ENCODE data around the gene PBX1. TPM values are rescaled to one million over a fixed set of nuclear protein-coding genes. Genes with fewer than 3 reads are reported as not detected.

Gene PBX1
- total RNA-seq, 1 experiment from 2014 or later, result 18.5 TPM

DNA sequence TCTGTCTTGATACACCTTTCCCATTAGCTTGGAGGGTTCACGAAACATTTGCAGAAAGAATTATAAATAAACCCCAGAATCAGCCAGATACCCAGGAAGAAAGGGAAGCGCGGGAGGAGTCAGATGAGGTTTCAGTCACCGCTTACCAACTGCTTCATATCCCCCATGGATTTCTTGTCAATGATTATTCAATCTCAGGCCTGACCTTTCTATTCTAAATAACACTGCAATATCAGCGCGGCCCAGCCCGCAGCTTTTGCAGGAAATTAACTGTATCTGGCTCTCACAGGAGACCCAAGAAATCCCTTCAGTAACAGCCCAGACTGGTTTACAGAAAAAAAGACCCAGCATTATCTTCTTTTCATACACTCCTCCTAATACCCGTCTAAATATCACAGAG is 308.6 kb downstream of the PBX1 start:
- Histone ChIP-seq H3K27ac (no peak overlapping the region), H3K9me3 (replicated peaks) (no peaks in the 10 kb centered on the region; the same call in 1 of the 2 replicates), H3K4me1 (replicated peaks) (no peaks in the 10 kb centered on the region), H3K27me3 (replicated peaks) (no peaks in the 10 kb centered on the region), H3K36me3 (no peaks in the 10 kb centered on the region), H3K4me3 (no peak overlapping the region)
- DNase-seq (ENCODE audit: low read depth in 1 of 2, low spot score in 2 of 2), result no peak

DNA sequence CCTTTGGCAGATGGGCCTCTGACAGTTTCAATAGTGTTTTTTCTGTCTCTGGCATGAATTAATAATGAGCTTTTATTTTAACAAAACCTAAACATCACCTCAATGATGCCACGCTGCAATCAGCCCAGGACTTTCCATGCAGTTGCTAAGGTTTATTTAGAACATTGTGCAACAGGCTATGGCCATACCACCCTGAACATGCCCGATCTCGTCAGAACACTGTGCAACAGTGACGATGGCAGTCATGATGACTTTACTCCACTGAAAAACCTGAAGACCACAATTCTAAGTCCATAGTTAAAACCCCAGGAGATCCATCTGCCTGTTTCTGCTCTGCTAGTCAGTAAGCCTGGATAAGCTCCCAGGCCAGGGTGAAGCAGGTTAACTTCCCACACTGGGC is 310.0 kb downstream of the PBX1 start:
- Histone ChIP-seq H3K36me3 (no peaks in the 10 kb centered on the region), H3K27me3 (replicated peaks) (no peaks in the 10 kb centered on the region), H3K27ac (no peak overlapping the region), H3K9me3 (replicated peaks) (no peaks in the 10 kb centered on the region; the same call in 1 of the 2 replicates), H3K4me3 (no peak overlapping the region), H3K4me1 (replicated peaks) (no peaks in the 10 kb centered on the region)
- DNase-seq (ENCODE audit: low read depth in 1 of 2, low spot score in 2 of 2), result no peak

DNA sequence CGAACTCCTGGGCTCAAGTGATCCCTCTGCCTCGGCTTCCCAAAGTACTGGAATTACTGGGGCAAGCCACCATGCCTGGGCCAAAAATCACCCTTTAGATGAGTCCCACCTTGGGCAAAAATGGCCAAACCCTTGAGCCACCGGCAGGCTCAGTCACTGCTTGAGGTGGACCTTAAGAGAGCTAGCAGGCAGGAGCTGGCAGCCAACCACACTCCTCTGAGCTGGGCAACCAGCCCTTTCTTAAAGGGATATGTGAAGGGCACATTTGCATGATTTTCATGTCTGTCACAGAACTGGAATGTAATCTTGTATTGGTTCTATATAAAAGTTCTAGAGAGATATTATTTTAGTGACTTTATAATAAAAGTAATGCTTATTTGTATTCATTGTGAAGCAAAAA is 316.5 kb downstream of the PBX1 start:
- Histone ChIP-seq H3K4me1 (replicated peaks) (no peaks in the 10 kb centered on the region), H3K4me3 (no peak overlapping the region), H3K27ac (no peak overlapping the region), H3K36me3 (no peaks in the 10 kb centered on the region), H3K27me3 (replicated peaks) (no peaks in the 10 kb centered on the region), H3K9me3 (replicated peaks) (no peaks in the 10 kb centered on the region; the same call in 1 of the 2 replicates)
- DNase-seq (ENCODE audit: low read depth in 1 of 2, low spot score in 2 of 2), result no peak

DNA sequence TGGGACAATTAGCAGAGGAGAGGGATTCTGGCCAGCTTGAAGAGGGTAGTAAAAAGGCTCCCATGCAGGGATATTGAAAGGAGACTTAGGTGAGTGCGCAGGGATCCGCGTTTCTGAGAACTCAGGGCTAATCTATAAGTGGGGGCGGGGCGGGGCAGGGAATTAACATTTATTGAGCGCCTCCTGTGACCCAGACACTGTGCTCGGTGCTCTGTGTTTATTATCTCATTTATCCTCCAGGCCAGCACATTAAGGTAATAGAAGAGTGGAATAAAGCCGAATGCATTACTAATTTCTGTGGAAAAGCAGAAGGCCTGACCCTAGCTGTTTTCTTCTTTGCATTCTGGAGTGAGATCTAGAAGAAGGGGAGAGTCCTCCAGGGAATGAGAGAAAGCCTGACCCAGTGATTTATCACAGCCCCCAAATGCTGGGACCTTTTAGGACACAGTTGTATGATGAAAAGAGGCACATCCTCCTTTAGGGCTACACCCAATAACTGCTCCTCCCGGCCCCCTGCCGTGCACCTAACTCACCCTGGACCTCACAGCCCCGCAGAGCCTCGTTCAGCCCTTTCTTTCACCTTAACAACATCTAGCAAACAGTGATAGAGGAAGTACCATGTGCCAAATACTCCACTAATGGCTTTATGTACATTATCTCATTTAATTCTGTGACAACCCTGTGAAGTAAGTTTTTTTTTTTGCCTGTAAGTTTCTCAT is 317.6 kb downstream of the PBX1 start:
- Histone ChIP-seq H3K27ac (no peak overlapping the region), H3K9me3 (replicated peaks) (no peaks in the 10 kb centered on the region; the same call in 1 of the 2 replicates), H3K4me1 (replicated peaks) (no peaks in the 10 kb centered on the region), H3K4me3 (no peak overlapping the region), H3K36me3 (no peaks in the 10 kb centered on the region), H3K27me3 (replicated peaks) (no peaks in the 10 kb centered on the region)
- no peak for DNase-seq (ENCODE audit: low read depth in 1 of 2, low spot score in 2 of 2)

DNA sequence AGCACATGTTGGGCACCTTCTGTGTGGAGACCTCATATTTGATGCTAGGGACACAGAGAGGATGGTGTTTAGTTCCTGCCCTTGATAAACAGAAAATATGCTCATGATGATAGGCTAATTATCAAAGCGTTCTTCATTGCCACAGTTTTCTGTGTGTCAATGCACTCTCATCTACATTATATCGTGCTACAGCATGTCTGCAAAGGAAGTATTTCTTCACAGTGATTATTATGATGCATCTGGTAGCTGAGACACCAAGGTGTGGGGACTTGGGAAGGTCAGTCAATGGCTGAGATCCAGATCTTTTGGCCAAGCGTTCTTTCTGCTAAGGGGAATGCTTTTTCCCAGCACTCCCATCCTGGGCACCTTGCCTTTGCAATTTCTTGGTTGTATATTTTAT is 321.2 kb downstream of the PBX1 start:
- no peaks in the 10 kb centered on the region for H3K36me3 ChIP-seq
- H3K9me3 ChIP-seq (replicated peaks), result no peaks in the 10 kb centered on the region
- H3K4me1 ChIP-seq (replicated peaks), result no peaks in the 10 kb centered on the region
- DNase-seq (ENCODE audit: low read depth in 1 of 2, low spot score in 2 of 2), result no peak
- H3K27ac ChIP-seq, result no peak overlapping the region
- no peaks in the 10 kb centered on the region for H3K27me3 ChIP-seq (replicated peaks)
- no peak overlapping the region for H3K4me3 ChIP-seq

DNA sequence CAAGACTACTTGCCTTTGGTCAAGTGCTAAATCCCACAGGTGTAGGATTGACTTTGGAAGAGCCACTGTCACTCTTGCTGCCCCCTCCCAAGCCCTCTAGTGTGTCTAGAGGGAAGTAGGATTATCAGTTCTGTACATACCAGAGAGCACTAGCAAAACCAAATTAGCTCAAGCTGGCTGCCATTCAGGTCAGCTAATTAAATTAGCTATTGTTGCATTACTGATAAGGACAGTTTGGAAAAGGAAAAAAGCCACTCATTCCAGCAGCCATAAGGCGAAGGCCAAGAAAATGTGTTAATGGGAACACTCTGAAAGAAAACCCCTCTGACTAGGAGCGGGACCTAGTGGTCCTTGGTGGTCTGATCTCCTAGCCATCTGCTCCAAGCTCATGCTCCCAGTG is 321.7 kb downstream of the PBX1 start:
- H3K4me1 ChIP-seq (replicated peaks), result no peaks in the 10 kb centered on the region
- no peaks in the 10 kb centered on the region for H3K9me3 ChIP-seq (replicated peaks)
- H3K36me3 ChIP-seq, result no peaks in the 10 kb centered on the region
- H3K27me3 ChIP-seq (replicated peaks), result no peaks in the 10 kb centered on the region
- H3K27ac ChIP-seq, result no peak overlapping the region
- H3K4me3 ChIP-seq, result no peak overlapping the region
- DNase-seq (ENCODE audit: low read depth in 1 of 2, low spot score in 2 of 2), result no peak

DNA sequence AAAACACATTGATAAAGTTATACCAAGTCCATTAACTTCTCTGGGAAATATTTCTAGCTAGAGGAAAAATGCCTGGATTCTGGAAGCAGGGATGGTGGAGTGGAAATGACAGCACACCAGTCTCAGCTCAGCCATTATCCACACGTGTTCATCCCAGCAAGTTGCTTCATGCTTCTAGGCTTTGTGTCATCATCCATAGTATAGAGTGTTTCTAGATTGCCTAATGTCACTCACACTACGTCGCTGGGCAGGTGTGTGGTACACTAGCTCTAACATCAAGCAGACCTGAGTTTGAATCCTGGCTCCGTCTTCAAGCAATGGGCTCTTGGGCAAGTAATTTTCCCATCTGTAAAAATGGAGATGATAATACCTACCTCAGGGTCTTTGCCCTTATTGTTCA is 326.3 kb downstream of the PBX1 start:
- H3K4me1 ChIP-seq (replicated peaks), result no peaks in the 10 kb centered on the region
- no peaks in the 10 kb centered on the region for H3K27me3 ChIP-seq (replicated peaks)
- no peak overlapping the region for H3K27ac ChIP-seq
- no peaks in the 10 kb centered on the region for H3K36me3 ChIP-seq
- no peaks in the 10 kb centered on the region for H3K9me3 ChIP-seq (replicated peaks)
- DNase-seq (ENCODE audit: low read depth in 1 of 2, low spot score in 2 of 2), result no peak
- no peak overlapping the region for H3K4me3 ChIP-seq

DNA sequence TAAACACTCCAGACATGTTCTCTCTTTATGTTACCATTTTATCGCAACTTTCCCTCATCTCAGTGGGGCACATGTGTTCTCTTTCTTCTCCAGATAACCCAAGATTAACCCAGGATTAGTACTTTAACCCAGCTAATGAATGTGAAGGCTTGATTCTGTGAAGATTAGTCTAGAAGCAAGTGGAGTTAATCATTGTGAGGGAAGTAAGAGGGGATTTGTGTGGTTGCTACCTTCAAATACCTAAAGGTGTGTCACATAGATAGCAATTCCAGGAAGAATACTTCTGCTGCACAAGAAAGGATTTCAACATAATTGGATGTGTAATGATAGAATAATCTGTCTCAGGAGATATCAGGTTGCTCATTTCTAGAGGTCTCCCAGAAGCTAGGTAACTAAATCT is 327.1 kb downstream of the PBX1 start:
- no peak for DNase-seq (ENCODE audit: low read depth in 1 of 2, low spot score in 2 of 2)
- Histone ChIP-seq H3K9me3 (replicated peaks) (no peaks in the 10 kb centered on the region), H3K4me3 (no peak overlapping the region), H3K27ac (no peak overlapping the region), H3K36me3 (no peaks in the 10 kb centered on the region), H3K4me1 (replicated peaks) (no peaks in the 10 kb centered on the region), H3K27me3 (replicated peaks) (no peaks in the 10 kb centered on the region)

DNA sequence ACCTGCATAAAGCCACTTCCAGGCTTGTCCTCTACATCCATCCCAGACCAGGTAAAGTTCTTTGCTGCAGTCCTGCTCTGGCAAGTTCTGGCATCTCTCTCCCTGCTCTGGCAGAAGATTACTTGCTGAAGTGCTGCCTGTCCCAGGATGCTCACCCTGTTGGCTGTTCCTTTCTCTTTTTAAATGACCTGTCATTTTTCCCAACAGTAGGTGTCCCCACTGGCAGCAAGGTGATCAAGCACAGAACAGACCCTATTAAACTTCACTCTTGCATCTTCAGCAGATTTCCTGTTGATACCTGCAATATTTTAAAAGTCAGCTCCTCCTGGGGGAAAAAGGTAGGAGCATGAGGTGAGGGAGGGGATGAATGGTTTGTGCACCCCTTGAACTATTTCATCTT is 332.6 kb downstream of the PBX1 start:
- Histone ChIP-seq H3K27ac (no peak overlapping the region), H3K9me3 (replicated peaks) (no peaks in the 10 kb centered on the region), H3K4me3 (no peak overlapping the region), H3K27me3 (replicated peaks) (no peaks in the 10 kb centered on the region), H3K36me3 (no peaks in the 10 kb centered on the region), H3K4me1 (replicated peaks) (no peaks in the 10 kb centered on the region)
- DNase-seq (ENCODE audit: low read depth in 1 of 2, low spot score in 2 of 2), result no peak

DNA sequence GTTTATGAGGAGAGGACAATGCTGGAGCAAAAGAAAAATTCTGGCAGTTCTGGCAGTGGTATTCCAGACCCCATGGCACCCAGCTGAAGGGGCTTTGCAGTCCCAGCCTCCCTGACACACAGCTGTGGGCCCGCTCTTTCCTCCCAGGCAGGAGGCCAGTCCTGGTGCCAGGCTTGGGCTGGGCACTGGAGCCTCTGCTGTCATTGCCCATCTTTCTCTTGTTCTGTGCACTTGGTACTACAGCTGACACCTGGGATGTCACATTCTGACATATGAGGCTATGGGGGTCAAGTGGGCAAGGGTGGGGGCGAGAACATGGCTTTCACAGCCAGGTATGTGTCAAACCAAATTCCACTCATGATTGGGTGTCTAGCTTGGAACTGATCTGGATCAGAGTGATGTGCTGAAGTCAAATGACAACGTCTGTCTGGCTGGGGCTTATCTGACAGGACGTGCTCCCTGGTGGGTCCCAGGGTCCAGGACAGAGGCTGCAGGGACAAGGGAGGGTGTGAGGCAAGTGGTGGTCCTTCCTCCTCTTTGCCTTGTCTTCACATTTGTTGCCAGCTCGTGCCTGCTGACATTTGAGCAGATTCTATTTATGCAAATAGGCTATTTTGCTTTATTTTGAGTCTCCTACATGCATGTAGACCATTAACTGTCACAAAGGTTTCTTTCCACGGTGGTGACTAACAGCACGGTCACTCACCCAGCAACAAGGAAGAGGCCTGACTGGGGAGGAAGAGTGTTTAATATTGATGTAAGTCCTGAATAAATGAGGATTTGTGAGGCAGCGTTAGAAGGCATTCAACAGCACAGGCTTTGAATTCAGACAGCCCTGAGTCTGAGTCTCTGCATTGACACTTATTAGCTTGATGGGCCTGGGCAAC is 336.3 kb downstream of the PBX1 start:
- no peak for DNase-seq (ENCODE audit: low read depth in 1 of 2, low spot score in 2 of 2)
- H3K4me3 ChIP-seq, result no peak overlapping the region

DNA sequence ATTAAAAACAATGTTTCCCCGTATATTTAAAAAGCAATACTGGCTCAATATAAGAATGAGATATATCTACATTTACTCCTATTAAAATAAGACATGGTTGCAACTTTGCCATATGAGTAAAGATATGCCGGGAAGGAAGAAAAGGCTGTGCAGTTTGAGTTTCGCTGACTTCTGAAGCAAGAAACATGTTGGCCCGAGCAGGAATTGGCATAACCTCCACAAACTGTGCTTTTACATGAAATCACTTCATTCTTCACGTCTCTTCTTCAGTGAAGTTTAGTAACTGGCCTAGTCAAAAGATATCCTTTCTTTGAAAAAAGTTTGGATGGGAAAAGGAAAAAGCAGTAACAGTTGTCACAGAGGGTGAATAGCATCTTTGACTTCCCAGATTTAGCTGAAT is 342.0 kb downstream of the PBX1 start:
- DNase-seq (ENCODE audit: low read depth in 1 of 2, low spot score in 2 of 2), result no peak
- Histone ChIP-seq H3K36me3 (no peaks in the 10 kb centered on the region), H3K27ac (no peak overlapping the region), H3K4me3 (no peak overlapping the region), H3K4me1 (replicated peaks) (no peaks in the 10 kb centered on the region), H3K9me3 (replicated peaks) (no peaks in the 10 kb centered on the region), H3K27me3 (replicated peaks) (no peaks in the 10 kb centered on the region)

More for the DNA sequence above, 336.3 kb downstream of the PBX1 start:
- H3K36me3 ChIP-seq, result no peaks in the 10 kb centered on the region
- H3K9me3 ChIP-seq (replicated peaks), result no peaks in the 10 kb centered on the region
- H3K27ac ChIP-seq, result no peak overlapping the region
- no peaks in the 10 kb centered on the region for H3K4me1 ChIP-seq (replicated peaks)
- no peaks in the 10 kb centered on the region for H3K27me3 ChIP-seq (replicated peaks)

Data from SJSA1 (cell line).